ACC112 (cell line): ENCODE results near the gene TTC21B.

ENCODE experiments used
- H2AFZ ChIP-seq: fragments of 200-600 bp; sonication (generic); one replicate; pipeline ENCODE4 v1.6.0; 2017; ENCODE audit warnings: antibody characterized with exemption, low read length; ENCODE audit not compliant: unreplicated experiment
- H3K27ac ChIP-seq: fragments of 200-600 bp; sonication (generic); 2 replicates; pipeline ENCODE4 v1.5.1; 2014; ENCODE audit warnings: low read depth, mild to moderate bottlenecking, antibody characterized with exemption, low read length, moderate library complexity
- H3K27me3 ChIP-seq: fragments of 200-600 bp; sonication (generic); 2 replicates; pipeline ENCODE4 v1.6.1; 2014; ENCODE audit warnings: mild to moderate bottlenecking, antibody characterized with exemption, low read length, moderate library complexity, mixed read lengths; ENCODE audit not compliant: insufficient read depth
- H3K36me3 ChIP-seq: fragments of 200-600 bp; sonication (generic); 2 replicates; pipeline ENCODE4 v1.6.1; 2016; ENCODE audit warnings: mild to moderate bottlenecking, antibody characterized with exemption, low read length, moderate library complexity, mixed read lengths; ENCODE audit not compliant: insufficient read depth
- H3K4me1 ChIP-seq: fragments of 200-600 bp; sonication (generic); one replicate; pipeline ENCODE4 v1.6.1; 2016; ENCODE audit warnings: low read length, mixed read lengths; ENCODE audit not compliant: insufficient read depth, unreplicated experiment, control insufficient read depth
- H3K4me3 ChIP-seq: fragments of 200-600 bp; sonication (generic); 2 replicates; pipeline ENCODE4 v1.5.1; 2014; ENCODE audit warnings: mild to moderate bottlenecking, low read depth, low read length
- H3K79me2 ChIP-seq: fragments of 200-600 bp; sonication (generic); one replicate; pipeline ENCODE4 v1.6.0; 2016; ENCODE audit warnings: low read length; ENCODE audit not compliant: control insufficient read depth, unreplicated experiment, insufficient read depth

The TTC21B gene

DNA sequence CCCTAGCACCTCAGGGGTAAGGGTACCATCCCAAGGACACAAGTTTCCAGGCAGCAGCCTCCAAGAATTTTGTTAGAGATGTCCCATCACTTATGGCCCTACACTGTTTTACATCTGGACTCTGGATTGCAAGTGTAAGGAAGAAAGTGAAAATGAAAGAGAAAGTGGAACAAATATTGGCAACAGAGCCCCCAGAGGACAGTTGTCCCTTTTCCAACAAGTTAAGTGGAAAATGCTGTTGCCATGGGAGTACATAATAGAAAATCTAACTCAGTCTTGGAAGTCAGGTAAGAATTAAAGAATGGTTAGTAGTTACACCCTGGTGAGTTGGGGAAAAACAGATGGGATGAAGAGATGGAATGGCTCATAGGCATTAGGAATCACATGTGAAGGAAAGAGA is 50.6 kb downstream of the TTC21B start:
- Histone ChIP-seq H3K36me3 (peaks cover 23% of the 10 kb centered on the region), H2AFZ (no peak overlapping the region), H3K4me1 (peaks cover 18% of the 10 kb centered on the region), H3K27me3 (no peaks in the 10 kb centered on the region), H3K27ac (no peak overlapping the region), H3K4me3 (peak overlapping the region; percentile 59), H3K79me2 (no peaks in the 10 kb centered on the region)

DNA sequence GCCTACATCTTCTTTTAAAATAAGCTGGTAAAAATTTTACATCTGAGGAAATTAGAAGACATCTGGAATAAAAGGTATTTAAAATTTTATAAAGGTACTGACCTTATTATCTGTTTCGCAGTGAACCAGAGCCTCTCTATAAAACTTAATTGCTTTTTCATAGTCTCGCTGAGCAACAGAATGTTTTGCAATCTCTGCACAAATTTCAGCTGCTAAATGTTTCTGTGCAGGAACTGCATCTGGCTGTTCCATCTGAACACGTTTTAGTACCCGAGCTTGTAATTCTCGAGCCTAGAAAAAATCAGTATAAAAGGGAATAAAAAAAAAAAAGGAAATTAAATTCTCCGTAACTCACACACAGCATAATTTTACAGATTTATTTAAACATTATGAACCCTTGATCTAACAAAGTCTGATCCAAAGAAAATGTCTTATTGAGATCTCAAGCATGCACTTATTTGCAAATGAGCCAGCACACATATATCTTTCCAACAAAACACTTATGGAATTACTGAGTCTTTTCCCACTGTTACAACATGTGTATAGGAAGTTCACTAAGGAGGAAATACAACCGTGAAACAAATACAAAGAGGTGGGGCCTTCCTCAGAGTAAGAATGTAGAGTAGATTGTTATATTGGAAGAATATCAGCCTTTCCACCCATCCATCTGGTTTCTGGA is 51.8 kb downstream of the TTC21B start:
- Histone ChIP-seq H2AFZ (no peak overlapping the region), H3K4me3 (no peak overlapping the region), H3K36me3 (peaks cover 26% of the 10 kb centered on the region), H3K27ac (no peak overlapping the region), H3K4me1 (peaks cover 12% of the 10 kb centered on the region), H3K27me3 (no peaks in the 10 kb centered on the region), H3K79me2 (no peaks in the 10 kb centered on the region)

DNA sequence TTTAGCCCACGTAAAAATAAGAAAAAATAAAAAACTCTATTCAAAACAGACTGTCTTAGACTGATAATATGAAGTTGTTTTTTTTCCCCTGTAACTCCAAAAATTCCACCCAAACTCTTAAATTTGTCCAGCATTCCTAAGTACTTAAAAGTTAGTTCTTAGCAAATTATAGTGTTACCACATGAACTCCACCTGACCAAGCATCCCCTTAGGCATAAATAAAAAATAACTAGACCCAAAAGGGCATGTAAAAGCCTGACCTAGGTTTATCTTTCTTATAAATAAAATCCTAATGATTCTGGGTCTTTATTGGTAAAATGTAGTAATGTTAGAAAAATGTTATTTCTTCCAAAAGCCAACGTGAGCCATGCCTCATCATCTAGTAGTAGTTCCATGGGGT is 54.3 kb downstream of the TTC21B start:
- Histone ChIP-seq H3K4me3 (no peak overlapping the region), H3K27me3 (no peaks in the 10 kb centered on the region), H3K27ac (no peak overlapping the region), H3K4me1 (peaks cover 5% of the 10 kb centered on the region), H3K79me2 (no peaks in the 10 kb centered on the region), H3K36me3 (peaks cover 21% of the 10 kb centered on the region), H2AFZ (no peak overlapping the region)

DNA sequence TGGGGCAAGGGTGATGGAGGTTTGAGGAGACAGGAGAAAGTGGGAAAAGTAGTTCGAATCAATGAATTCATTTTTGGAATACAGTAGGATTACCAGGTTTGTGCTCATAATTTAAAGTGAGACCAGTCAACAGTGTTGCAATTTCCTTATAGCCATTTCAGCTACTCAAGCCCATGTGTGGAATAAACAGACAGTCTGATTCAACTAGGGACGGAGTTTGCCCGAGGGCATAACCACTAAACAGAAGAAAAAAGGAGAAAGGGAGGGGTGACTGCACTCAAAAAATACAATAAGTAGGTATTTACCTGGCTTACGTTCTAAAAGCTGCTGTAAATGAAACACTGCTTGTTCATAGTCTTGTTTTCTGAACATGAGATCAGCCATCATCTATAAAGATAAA is 55.2 kb downstream of the TTC21B start:
- H3K79me2 ChIP-seq: no peaks in the 10 kb centered on the region
- H3K36me3 ChIP-seq: peaks cover 21% of the 10 kb centered on the region
- H2AFZ ChIP-seq: no peak overlapping the region
- no peaks in the 10 kb centered on the region for H3K27me3 ChIP-seq
- no peak overlapping the region for H3K4me3 ChIP-seq
- peaks cover 5% of the 10 kb centered on the region for H3K4me1 ChIP-seq
- H3K27ac ChIP-seq: no peak overlapping the region

DNA sequence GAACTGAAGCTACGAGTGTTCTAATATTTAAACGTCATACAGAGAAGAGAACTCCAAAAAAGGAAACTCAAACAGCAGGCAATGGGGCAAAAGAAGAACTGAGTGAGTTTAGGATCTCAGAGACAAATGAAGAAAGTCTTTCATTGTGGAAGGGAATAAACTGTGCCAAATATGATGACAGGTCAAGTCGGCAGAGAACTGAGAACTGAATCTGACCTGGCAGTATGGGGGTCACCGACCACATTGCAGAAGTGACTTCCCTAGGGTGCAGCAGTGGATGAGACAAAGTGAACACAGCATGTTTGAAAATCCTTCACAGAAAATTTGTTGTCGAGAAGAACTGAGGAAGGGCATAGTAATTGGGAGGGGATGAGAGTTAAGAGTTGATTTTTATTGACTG is 55.9 kb downstream of the TTC21B start:
- Histone ChIP-seq H3K4me1 (peaks cover 2% of the 10 kb centered on the region), H3K4me3 (no peak overlapping the region), H3K27ac (no peak overlapping the region), H3K27me3 (no peaks in the 10 kb centered on the region), H3K36me3 (peaks cover 21% of the 10 kb centered on the region), H2AFZ (no peak overlapping the region), H3K79me2 (no peaks in the 10 kb centered on the region)

DNA sequence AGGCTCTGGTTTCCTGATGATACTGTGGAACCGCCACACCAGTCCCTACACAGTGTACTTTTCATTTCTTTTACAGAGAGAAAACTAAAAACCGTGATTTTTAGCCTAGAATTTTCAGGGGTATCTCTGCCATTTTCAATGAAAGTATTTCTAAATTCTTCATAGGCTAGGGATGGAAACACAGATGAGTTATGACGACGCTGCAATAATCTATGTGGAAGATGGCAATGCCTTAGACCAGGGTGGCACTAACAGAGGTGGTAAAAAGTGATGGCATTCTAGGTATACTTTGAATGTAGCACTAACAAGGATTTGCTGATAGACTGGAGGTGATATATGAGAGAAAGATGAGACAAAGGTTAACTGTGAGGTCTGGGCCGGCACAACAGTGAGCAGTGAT is 56.5 kb downstream of the TTC21B start:
- Histone ChIP-seq H3K4me3 (no peak overlapping the region), H2AFZ (no peak overlapping the region), H3K27ac (no peak overlapping the region), H3K36me3 (peaks cover 21% of the 10 kb centered on the region), H3K4me1 (no peaks in the 10 kb centered on the region), H3K79me2 (no peaks in the 10 kb centered on the region), H3K27me3 (no peaks in the 10 kb centered on the region)

DNA sequence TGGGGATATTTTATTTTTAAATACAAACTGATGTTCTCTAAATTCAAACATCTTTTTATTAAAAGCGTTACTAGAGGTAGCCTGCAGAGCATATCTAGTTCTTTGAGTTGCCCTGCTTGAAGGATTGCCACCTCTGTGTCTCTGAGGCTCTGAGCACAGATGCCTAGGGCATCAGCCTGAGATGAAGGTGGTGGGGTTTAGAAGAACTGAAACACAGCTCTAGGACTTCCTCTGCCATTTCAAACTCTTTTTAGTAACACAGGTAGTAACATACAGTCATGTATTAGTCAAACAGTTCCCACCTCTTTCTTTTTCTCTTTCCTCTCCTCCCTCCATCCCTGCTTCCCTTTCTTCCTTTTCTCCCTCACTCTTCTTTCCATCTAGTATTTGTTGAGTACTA is 57.6 kb downstream of the TTC21B start:
- H3K27ac ChIP-seq: no peak overlapping the region
- no peaks in the 10 kb centered on the region for H3K4me1 ChIP-seq
- peaks cover 21% of the 10 kb centered on the region for H3K36me3 ChIP-seq
- H3K4me3 ChIP-seq: no peak overlapping the region
- H2AFZ ChIP-seq: no peak overlapping the region
- no peaks in the 10 kb centered on the region for H3K27me3 ChIP-seq
- no peaks in the 10 kb centered on the region for H3K79me2 ChIP-seq

DNA sequence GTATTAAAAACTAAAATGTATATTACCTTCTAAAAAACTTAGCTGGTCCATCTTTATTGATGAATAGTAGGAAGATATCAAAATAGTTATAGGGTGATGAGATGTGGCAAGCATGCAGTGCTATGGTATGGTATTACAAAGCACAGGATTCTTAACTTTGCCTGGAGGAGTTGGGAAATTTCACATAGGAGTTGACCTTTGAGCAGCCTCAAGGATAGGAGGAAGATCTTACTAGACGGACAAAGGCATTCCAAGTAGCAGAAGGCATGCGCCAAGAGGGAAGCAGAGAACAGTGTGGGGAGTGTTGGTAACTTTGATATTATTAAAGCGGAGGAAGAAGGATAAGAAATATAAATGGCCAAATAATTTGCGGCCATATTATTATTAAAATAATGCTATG is 60.0 kb downstream of the TTC21B start:
- H3K36me3 ChIP-seq: peaks cover 19% of the 10 kb centered on the region
- no peak overlapping the region for H3K4me3 ChIP-seq
- H3K27me3 ChIP-seq: no peaks in the 10 kb centered on the region

DNA sequence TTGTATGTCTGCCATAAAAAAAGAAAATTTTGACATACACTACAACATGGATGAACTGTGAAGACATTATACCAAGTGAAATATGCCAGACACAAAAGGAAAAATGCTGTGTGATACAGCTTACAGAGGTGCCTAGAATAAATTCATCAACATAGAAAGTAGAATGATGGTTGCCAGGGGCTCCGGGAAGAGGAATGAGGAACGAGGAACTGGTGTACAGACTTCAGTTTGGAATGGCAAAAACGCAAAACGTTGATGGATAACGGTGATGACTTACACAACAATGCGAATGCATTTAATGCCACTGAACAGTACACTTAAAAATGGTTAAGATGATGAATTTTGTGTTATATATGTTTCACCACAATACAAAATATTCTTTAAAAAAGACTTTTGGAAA is 61.0 kb downstream of the TTC21B start:
- Histone ChIP-seq H3K4me3 (no peak overlapping the region), H2AFZ (no peak overlapping the region), H3K4me1 (no peaks in the 10 kb centered on the region), H3K36me3 (peaks cover 9% of the 10 kb centered on the region; the same call in 1 of the 2 replicates), H3K27ac (no peak overlapping the region), H3K27me3 (no peaks in the 10 kb centered on the region), H3K79me2 (no peaks in the 10 kb centered on the region)

More for the DNA sequence above, 60.0 kb downstream of the TTC21B start:
- Histone ChIP-seq H3K4me1 (no peaks in the 10 kb centered on the region), H2AFZ (no peak overlapping the region), H3K27ac (no peak overlapping the region), H3K79me2 (no peaks in the 10 kb centered on the region)

DNA sequence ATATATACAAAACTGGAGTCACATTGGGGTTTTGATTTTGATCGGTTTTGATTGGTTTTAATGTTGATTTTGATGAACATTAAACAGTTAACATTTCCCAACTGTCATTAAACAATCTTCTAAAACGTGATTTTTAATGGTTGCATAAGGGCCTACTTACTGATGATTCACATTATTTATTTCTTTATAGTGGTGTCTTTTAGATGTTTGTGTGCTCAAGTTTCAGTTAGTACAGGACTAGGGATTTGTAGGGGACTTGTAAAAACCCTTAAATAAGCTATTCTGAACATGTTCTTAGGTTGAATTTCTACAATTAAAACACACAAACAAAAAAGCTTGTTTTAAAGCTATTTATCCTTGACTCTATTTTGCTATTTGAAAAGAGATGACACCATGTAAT is 61.6 kb downstream of the TTC21B start:
- no peaks in the 10 kb centered on the region for H3K4me1 ChIP-seq
- no peak overlapping the region for H2AFZ ChIP-seq
- H3K36me3 ChIP-seq: peaks cover 9% of the 10 kb centered on the region; the same call in 1 of the 2 replicates
- H3K79me2 ChIP-seq: no peaks in the 10 kb centered on the region
- H3K4me3 ChIP-seq: no peak overlapping the region
- no peaks in the 10 kb centered on the region for H3K27me3 ChIP-seq
- no peak overlapping the region for H3K27ac ChIP-seq

DNA sequence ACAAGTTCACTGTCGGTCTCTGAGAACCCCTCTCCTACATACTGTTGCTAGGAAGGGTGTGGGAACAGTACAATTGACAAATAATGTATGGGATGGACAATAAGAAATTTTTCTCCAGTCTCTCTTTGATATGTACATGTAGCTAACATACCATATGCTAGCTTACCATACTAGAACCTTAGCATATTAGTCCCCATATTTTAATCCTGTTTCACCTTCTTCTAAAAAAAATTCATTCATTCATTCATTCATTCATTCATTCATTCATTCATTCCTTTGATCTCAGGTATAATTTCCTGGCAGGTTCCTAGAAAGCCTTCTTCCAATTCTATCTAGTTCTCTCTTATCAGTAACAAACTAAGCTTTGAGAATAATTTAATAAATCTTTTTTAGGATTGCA is 62.2 kb downstream of the TTC21B start:
- peaks cover 9% of the 10 kb centered on the region; the same call in 1 of the 2 replicates for H3K36me3 ChIP-seq
- H3K4me1 ChIP-seq: no peaks in the 10 kb centered on the region
- H3K27ac ChIP-seq: no peak overlapping the region
- no peak overlapping the region for H2AFZ ChIP-seq
- H3K27me3 ChIP-seq: no peaks in the 10 kb centered on the region
- H3K4me3 ChIP-seq: no peak overlapping the region
- no peaks in the 10 kb centered on the region for H3K79me2 ChIP-seq
